ENCODE results near the gene PHC2. TPM values are rescaled to one million over a fixed set of nuclear protein-coding genes. Genes with fewer than 3 reads are reported as not detected.

The PHC2 gene
- polyA plus RNA-seq, 1 donor from 2014 or later: 171 TPM

- no peak overlapping the region for H2AFZ ChIP-seq (ENCODE audit: low read depth, low read length)
These were observed 25.6 kb upstream of the PHC2 start for GRCh38 chr1:33456502-33456886.

More at GRCh38 chr1:33456502-33456886, 25.6 kb upstream of the PHC2 start:
- H4K20me1 ChIP-seq (ENCODE audit: insufficient read depth): no peaks in the 10 kb centered on the region
- no peaks in the 10 kb centered on the region for H3K9me2 ChIP-seq (ENCODE audit: insufficient read depth, low read length)
- H3F3A ChIP-seq (ENCODE audit: insufficient read depth, low read length, poor library complexity, severe bottlenecking): no peaks in the 10 kb centered on the region
- no peak overlapping the region for H3K27ac ChIP-seq (ENCODE audit: low read length)
- H3K27me3 ChIP-seq (ENCODE audit: insufficient read depth, low read depth, low read length): no peaks in the 10 kb centered on the region
- H3K9me3 ChIP-seq (ENCODE audit: low read length): no peaks in the 10 kb centered on the region
- no peak overlapping the region for H3K4me2 ChIP-seq (ENCODE audit: low read length)
- H3K9ac ChIP-seq (ENCODE audit: low read length): no peak overlapping the region
- H3K4me3 ChIP-seq (ENCODE audit: low read length): no peak overlapping the region
- no peak for TF ChIP-seq RAD21 (conservative IDR thresholded peaks at IDR 0.05)
- TF ChIP-seq CTCF (IDR thresholded peaks at IDR 0.05; ENCODE audit: poor library complexity, severe bottlenecking): no peak
- TF ChIP-seq MXI1 (conservative IDR thresholded peaks at IDR 0.05; ENCODE audit: poor library complexity, severe bottlenecking): no peak
- TF ChIP-seq TAF1 (IDR thresholded peaks at IDR 0.05; ENCODE audit: low read depth): no peak
- no peak for TF ChIP-seq SMC3 (conservative IDR thresholded peaks at IDR 0.05; ENCODE audit: poor library complexity)
- no peak for TF ChIP-seq POLR2AphosphoS5 (IDR thresholded peaks at IDR 0.05)
- no peak for TF ChIP-seq EZH2 (IDR thresholded peaks at IDR 0.05; ENCODE audit: borderline replicate concordance, insufficient read depth, low read length, poor library complexity, severe bottlenecking)
- no peak for TF ChIP-seq REST (IDR thresholded peaks at IDR 0.05; ENCODE audit: borderline replicate concordance)
- no peak for TF ChIP-seq EP300 (conservative IDR thresholded peaks at IDR 0.05; ENCODE audit: poor library complexity, severe bottlenecking)
- no peaks in the 10 kb centered on the region for H3K36me3 ChIP-seq (ENCODE audit: insufficient read depth, low read length)
- no peaks in the 10 kb centered on the region for H3K79me2 ChIP-seq (replicated peaks; ENCODE audit: insufficient read depth, low read length)

Data from neural cell (in vitro differentiated cells).